Hepatocyte (in vitro differentiated cells): ENCODE measurements around the gene ELK3.

Source experiments
- EZH2 ChIP-seq: fragments of 200-600 bp; sonication (generic); IDR thresholded peaks from 2 replicates; pipeline ENCODE4 v1.6.1; 2016; ENCODE audit warnings: antibody characterized with exemption, mild to moderate bottlenecking, borderline replicate concordance
- EZH2phosphoT487 ChIP-seq: fragments of 200-600 bp; sonication (generic); IDR thresholded peaks from one replicate; pipeline ENCODE4 v1.6.1; 2018; ENCODE audit warnings: antibody characterized with exemption, mild to moderate bottlenecking, low read depth, moderate library complexity; ENCODE audit not compliant: unreplicated experiment, severe bottlenecking
- TF ChIP-seq, protein P1 (sequence below): fragments of 200-600 bp; sonication (generic); IDR thresholded peaks from 2 replicates; pipeline ENCODE4 v1.5.1; 2016; ENCODE audit warnings: antibody characterized with exemption, mild to moderate bottlenecking; ENCODE audit not compliant: poor library complexity

DNA sequence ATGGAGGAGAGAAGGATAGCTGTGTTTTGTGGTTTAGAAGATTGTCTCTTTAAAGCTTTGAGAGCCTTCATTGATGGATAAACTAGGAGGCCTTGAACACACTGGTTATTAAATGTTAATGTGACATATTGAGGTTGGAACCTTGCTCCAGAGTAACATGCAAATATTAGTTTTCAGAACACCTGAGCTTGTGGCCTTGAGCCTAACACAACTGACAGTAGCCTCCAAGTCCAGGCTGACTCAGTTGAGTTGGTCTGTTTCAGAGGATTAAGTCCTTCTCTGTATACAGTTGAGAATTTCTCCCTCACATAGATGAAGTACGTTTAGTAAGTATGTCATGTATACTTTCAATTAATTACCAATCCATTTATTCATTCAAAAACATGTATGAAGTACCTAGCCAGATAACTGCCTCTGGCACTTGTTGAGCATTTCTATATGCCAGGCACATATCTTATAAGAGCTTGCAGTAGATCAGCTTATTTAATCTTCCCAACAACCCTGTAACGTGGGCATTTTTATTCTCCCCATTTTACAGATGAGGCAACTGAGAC lies 63.5 kb downstream of the ELK3 start:
- TF ChIP-seq, protein P1, sequence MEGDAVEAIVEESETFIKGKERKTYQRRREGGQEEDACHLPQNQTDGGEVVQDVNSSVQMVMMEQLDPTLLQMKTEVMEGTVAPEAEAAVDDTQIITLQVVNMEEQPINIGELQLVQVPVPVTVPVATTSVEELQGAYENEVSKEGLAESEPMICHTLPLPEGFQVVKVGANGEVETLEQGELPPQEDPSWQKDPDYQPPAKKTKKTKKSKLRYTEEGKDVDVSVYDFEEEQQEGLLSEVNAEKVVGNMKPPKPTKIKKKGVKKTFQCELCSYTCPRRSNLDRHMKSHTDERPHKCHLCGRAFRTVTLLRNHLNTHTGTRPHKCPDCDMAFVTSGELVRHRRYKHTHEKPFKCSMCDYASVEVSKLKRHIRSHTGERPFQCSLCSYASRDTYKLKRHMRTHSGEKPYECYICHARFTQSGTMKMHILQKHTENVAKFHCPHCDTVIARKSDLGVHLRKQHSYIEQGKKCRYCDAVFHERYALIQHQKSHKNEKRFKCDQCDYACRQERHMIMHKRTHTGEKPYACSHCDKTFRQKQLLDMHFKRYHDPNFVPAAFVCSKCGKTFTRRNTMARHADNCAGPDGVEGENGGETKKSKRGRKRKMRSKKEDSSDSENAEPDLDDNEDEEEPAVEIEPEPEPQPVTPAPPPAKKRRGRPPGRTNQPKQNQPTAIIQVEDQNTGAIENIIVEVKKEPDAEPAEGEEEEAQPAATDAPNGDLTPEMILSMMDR, result no peak
- TF ChIP-seq EZH2phosphoT487 (no peak), EZH2 (no peak)
